ENCODE results near the gene RPIA. TPM values are rescaled to one million over a fixed set of nuclear protein-coding genes. Genes with fewer than 3 reads are reported as not detected.
A peak's percentile ranks its signal among the peaks of the same experiment; 100 is the strongest.
"Not testable (repeated sequence)": the region's sequence is repeated elsewhere in the genome, so short reads cannot be mapped to it uniquely, and the experiment has no call there.

Gene RPIA
- 31.6 and 36.9 TPM in 2 replicates for total RNA-seq (2014; rRNA removed; shearing (Covaris generic))
- total RNA-seq (2022) = 58.5 and 68.1 TPM in 2 replicates
- percentile 87 among the genes with signal in this experiment for Bru-seq, nascent RNA
- percentile 85 among the genes with signal in this experiment for BruChase-seq, experiment 1, labeled RNA remaining after a 6-hour chase
- percentile 78 among the genes with signal in this experiment for BruChase-seq, experiment 2, labeled RNA remaining after a 2-hour chase
- long read RNA-seq, transcript RPIA-201 (9 exons, 1,848 nt) = major isoform, 84 of 100 reads
- long read RNA-seq, partial matches to known transcripts = 6 of 100 reads
- long read RNA-seq, other reads (novel, unspliced or antisense) = 10 of 100 reads

DNA sequence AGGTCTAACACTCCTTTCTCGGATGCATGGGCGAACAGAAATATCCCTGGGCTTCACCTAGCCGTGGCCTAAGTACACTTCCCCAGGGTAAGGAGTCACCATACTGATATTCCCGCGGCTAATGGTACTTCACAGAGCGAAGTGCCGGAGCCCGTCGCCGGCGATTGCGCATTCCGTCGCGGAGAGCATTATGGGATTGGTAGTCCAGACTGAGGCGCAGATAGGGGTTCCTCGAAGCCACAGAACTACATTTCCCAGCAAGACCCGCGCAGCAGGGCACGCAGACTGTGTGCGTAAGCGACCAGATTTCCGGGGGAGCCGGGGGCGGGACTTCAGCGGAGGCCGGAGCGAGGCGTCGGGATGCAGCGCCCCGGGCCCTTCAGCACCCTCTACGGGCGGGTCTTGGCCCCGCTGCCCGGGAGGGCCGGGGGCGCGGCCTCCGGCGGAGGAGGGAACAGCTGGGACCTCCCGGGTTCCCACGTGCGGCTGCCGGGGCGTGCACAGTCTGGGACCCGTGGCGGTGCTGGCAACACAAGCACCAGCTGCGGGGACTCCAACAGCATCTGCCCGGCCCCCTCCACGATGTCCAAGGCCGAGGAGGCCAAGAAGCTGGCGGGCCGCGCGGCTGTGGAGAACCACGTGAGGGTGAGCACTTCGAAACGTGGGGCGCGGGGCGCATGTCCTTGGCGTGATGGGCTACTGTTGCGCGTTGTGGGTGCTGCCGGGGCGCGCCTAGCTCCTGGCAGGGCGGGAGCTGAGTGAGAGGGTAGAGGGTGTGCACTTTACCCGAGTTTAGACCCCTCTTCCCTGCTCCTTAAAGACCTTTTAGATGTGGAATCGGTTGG lies at the start of gene RPIA:
TSS of gene RPIA (plus strand) at position 335 of the 845 bp plus-strand sequence. CDS start at position 361, 26 bp downstream.
- POLR2A ChIA-PET = interaction anchor here (0.5 to 2.2 kb wide), 6 partner anchors 10 to 174 kb away, joined by 3 to 9 read pairs (median 4); no protein-coding TSS in a partner anchor
- peaks cover 25% of the 10 kb centered on the region for H3K36me3 ChIP-seq (ENCODE audit: insufficient read depth, low read length)
- H3K4me1 ChIP-seq (ENCODE audit: insufficient read depth, low read length, poor library complexity, severe bottlenecking) = peaks cover 27% of the 10 kb centered on the region
- intact Hi-C loops (cut with micrococcal nuclease; ENCODE audit: unreplicated experiment) = loop anchor here (5.0 kb wide), 2 partner anchors 181 to 511 kb away; no protein-coding TSS in a partner anchor
- H4K20me1 ChIP-seq (ENCODE audit: insufficient read depth, low read length) = peaks cover 9% of the 10 kb centered on the region; the same call in 1 of the 2 replicates
- H3K4me3 ChIP-seq (ENCODE audit: low read depth, low read length, poor library complexity, severe bottlenecking) = peak within 1 kb of the TSS; percentile 85
- H3K9me2 ChIP-seq (ENCODE audit: insufficient read depth, low read length) = no peaks in the 10 kb centered on the region
- DNase-seq (ENCODE audit: low spot score) = peak; percentile 99
- peak within 1 kb of the TSS; percentile 93 for H2AFZ ChIP-seq (ENCODE audit: low read length)
- CTCF ChIA-PET (ENCODE audit: unreplicated experiment) = interaction anchor here (0.6 to 1.1 kb wide), 2 partner anchors 10 to 189 kb away, joined by 3 read pairs; no protein-coding TSS in a partner anchor
- peak within 1 kb of the TSS; percentile 54 for H3K27ac ChIP-seq (ENCODE audit: low read depth, low read length, poor library complexity, severe bottlenecking)
- TF ChIP-seq EZH2phosphoT487 (IDR thresholded peaks at IDR 0.05; ENCODE audit: borderline replicate concordance, low read depth, low read length) = no peak
- TF ChIP-seq, protein P1, sequence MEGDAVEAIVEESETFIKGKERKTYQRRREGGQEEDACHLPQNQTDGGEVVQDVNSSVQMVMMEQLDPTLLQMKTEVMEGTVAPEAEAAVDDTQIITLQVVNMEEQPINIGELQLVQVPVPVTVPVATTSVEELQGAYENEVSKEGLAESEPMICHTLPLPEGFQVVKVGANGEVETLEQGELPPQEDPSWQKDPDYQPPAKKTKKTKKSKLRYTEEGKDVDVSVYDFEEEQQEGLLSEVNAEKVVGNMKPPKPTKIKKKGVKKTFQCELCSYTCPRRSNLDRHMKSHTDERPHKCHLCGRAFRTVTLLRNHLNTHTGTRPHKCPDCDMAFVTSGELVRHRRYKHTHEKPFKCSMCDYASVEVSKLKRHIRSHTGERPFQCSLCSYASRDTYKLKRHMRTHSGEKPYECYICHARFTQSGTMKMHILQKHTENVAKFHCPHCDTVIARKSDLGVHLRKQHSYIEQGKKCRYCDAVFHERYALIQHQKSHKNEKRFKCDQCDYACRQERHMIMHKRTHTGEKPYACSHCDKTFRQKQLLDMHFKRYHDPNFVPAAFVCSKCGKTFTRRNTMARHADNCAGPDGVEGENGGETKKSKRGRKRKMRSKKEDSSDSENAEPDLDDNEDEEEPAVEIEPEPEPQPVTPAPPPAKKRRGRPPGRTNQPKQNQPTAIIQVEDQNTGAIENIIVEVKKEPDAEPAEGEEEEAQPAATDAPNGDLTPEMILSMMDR (conservative IDR thresholded peaks at IDR 0.05; ENCODE audit: low read length) = peak; percentile 72
- H3K4me2 ChIP-seq (ENCODE audit: low read length) = peak within 1 kb of the TSS; percentile 97
- peaks cover 58% of the 10 kb centered on the region for H3K79me2 ChIP-seq (ENCODE audit: insufficient read depth, low read depth, low read length)
- H3K9me3 ChIP-seq (ENCODE audit: low read length) = peaks cover 19% of the 10 kb centered on the region; the same call in 1 of the 2 replicates
- no TSS peak for BruUV-seq (replicated peaks)

DNA sequence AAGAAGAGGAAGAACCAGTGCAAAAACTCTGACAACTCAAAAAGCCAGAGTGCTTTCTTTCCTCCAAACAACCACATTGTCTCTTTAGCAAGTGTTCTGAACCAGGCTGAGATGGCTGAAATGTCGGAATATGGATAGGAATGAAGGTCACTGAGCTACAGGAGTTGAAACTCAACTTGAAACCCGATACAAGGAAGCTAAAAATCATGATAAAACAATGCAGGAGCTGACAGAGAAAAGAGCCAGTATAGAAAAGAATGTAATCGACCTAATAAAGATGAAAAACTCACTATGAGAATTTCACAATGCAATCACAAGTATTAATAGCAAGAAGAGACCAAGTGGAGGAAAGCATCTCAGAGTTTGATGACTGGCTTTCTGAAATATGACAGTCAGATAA lies 49.2 kb upstream of the RPIA start:
- Histone ChIP-seq H3K9me3 (ENCODE audit: low read length) (peaks cover 11% of the 10 kb centered on the region), H3K36me3 (ENCODE audit: insufficient read depth, low read length) (no peaks in the 10 kb centered on the region), H3K79me2 (ENCODE audit: insufficient read depth, low read depth, low read length) (no peaks in the 10 kb centered on the region), H2AFZ (ENCODE audit: low read length) (no peak overlapping the region), H3K9me2 (ENCODE audit: insufficient read depth, low read length) (no peaks in the 10 kb centered on the region), H3K4me1 (ENCODE audit: insufficient read depth, low read length, poor library complexity, severe bottlenecking) (no peaks in the 10 kb centered on the region), H3K4me2 (ENCODE audit: low read length) (no peak overlapping the region), H3K27ac (ENCODE audit: low read depth, low read length, poor library complexity, severe bottlenecking) (no peak overlapping the region), H3K4me3 (ENCODE audit: low read depth, low read length, poor library complexity, severe bottlenecking) (no peak overlapping the region), H4K20me1 (ENCODE audit: insufficient read depth, low read length) (no peaks in the 10 kb centered on the region)
- no TSS peak for BruUV-seq (replicated peaks)
- ChIA-PET POLR2A (interaction anchor here (1.0 kb wide), 1 partner anchor 21 kb away, joined by 3 read pairs; no protein-coding TSS in a partner anchor), CTCF (ENCODE audit: unreplicated experiment) (no interaction called here)
- DNase-seq (ENCODE audit: low spot score) = no peak
- TF ChIP-seq, protein P1 (conservative IDR thresholded peaks at IDR 0.05; ENCODE audit: low read length) = no peak
- TF ChIP-seq EZH2phosphoT487 (IDR thresholded peaks at IDR 0.05; ENCODE audit: borderline replicate concordance, low read depth, low read length) = no peak
- intact Hi-C loops (cut with micrococcal nuclease; ENCODE audit: unreplicated experiment) = no loop called here

DNA sequence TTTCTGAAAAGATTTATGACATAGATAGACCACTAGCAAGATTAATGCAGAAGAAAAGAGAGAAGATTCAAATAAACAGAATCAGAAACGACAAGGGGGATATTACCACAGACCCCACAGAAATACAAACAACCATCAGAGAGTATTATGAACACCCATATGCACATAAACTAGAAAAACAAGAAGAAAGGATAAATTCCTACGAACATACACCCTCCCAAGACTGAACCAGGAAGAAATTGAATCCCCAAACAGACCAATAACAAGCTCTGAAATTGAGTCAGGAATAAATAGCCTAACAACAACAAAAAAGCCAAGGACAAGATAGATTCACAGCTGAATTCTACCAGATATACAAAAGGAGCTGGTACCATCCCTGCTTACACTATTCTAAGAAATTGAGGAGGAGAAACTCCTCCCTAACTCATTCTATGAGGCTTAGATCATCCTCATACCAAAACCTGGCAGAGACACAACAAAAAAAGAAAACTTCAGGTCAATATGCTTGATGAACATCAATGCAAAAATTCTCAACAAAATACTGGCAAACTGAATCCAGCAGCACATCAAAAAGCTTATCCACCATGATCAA lies 46.1 kb upstream of the RPIA start:
- H3K4me3 ChIP-seq (ENCODE audit: low read depth, low read length, poor library complexity, severe bottlenecking); BruUV-seq (replicated peaks); H3K9me2 ChIP-seq (ENCODE audit: insufficient read depth, low read length); H3K27ac ChIP-seq (ENCODE audit: low read depth, low read length, poor library complexity, severe bottlenecking); H4K20me1 ChIP-seq (ENCODE audit: insufficient read depth, low read length); CTCF ChIA-PET (ENCODE audit: unreplicated experiment); H3K4me2 ChIP-seq (ENCODE audit: low read length); intact Hi-C loops (cut with micrococcal nuclease; ENCODE audit: unreplicated experiment); H2AFZ ChIP-seq (ENCODE audit: low read length); H3K79me2 ChIP-seq (ENCODE audit: insufficient read depth, low read depth, low read length); DNase-seq (ENCODE audit: low spot score); H3K9me3 ChIP-seq (ENCODE audit: low read length); H3K4me1 ChIP-seq (ENCODE audit: insufficient read depth, low read length, poor library complexity, severe bottlenecking); H3K36me3 ChIP-seq (ENCODE audit: insufficient read depth, low read length): not testable (repeated sequence)
- POLR2A ChIA-PET = interaction anchor here (0.7 to 1.1 kb wide), 3 partner anchors 13 to 126 kb away, joined by 3 to 6 read pairs (median 3); no protein-coding TSS in a partner anchor
